Astrocyte of the spinal cord (primary cell): ENCODE results near the gene ITPR2.

Source experiments
- DNase-seq: peaks from one replicate; pipeline ENCODE4 v3.0.0; 2011; ENCODE audit warnings: low read depth, low spot score
- H3K4me3 ChIP-seq: 2 replicates; pipeline ENCODE4 v1.5.1; 2011; ENCODE audit warnings: low read depth, mild to moderate bottlenecking, low read length, moderate library complexity
- in situ Hi-C: cut with HindIII; loops from 2 replicates; pipeline ENCODE4 v1.10.0; 2017; ENCODE audit warnings: low sequenced_read_pairs
- TF ChIP-seq, protein P1 (sequence below): IDR thresholded peaks from 2 replicates; pipeline ENCODE4 v1.5.1; 2012; ENCODE audit warnings: low read depth, mild to moderate bottlenecking, low read length, inconsistent platforms

The ITPR2 gene

DNA sequence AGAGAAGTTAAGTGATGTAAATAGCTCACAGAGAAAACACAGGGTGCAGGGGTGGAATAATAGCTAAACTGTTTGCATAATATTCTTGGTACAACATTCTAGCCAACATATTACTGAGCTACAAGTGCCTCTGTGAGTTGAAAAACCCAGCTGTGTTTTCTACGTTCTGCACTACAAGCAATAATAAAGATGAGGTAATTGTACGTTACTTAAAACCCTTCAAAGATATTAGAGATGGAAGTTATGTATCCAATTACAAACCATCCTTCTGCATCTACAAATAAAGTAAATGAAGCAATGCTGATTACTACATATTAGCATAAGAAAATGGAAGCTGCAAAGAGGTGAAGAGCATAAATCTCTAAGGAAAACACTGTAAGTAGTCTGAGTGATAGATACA, 366.3 kb downstream of the ITPR2 start:
- no peak for DNase-seq
- in situ Hi-C loops: no loop called here
- TF ChIP-seq, protein P1, sequence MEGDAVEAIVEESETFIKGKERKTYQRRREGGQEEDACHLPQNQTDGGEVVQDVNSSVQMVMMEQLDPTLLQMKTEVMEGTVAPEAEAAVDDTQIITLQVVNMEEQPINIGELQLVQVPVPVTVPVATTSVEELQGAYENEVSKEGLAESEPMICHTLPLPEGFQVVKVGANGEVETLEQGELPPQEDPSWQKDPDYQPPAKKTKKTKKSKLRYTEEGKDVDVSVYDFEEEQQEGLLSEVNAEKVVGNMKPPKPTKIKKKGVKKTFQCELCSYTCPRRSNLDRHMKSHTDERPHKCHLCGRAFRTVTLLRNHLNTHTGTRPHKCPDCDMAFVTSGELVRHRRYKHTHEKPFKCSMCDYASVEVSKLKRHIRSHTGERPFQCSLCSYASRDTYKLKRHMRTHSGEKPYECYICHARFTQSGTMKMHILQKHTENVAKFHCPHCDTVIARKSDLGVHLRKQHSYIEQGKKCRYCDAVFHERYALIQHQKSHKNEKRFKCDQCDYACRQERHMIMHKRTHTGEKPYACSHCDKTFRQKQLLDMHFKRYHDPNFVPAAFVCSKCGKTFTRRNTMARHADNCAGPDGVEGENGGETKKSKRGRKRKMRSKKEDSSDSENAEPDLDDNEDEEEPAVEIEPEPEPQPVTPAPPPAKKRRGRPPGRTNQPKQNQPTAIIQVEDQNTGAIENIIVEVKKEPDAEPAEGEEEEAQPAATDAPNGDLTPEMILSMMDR: no peak
- no peak overlapping the region for H3K4me3 ChIP-seq

DNA sequence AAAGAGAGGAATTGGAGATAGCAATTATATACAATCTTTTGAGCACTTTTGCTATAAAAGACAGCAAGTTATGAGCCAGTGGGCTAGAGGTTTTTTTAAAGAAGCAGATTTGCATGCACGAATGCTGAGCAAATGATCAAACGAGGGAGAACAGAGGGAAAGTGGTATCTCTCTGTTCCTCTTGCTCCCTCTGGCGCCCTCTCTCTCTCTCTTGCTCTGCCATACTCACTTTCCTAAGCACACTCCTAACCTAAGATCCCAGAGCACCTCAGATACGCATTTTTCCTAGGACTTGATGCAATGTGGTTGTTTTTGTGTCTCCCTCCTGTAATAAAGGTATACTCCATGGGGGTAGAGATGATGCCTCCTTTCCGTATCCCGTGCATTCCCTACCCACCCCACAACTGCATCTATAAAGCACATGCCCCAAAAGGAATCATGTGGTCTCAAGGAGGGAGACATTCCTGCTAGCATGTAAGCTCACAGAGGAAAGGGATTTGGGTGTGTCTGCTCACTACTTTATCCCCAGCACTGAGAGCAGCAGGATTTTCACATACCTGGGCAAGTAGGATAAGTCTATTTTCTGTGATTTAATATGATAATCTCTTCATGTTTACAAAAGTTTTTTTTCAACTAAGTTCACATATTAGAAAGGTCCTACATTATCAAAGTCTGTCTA, 367.4 kb downstream of the ITPR2 start:
- no peak overlapping the region for H3K4me3 ChIP-seq
- no peak for DNase-seq
- in situ Hi-C loops: no loop called here
- TF ChIP-seq, protein P1: peak; percentile 31

DNA sequence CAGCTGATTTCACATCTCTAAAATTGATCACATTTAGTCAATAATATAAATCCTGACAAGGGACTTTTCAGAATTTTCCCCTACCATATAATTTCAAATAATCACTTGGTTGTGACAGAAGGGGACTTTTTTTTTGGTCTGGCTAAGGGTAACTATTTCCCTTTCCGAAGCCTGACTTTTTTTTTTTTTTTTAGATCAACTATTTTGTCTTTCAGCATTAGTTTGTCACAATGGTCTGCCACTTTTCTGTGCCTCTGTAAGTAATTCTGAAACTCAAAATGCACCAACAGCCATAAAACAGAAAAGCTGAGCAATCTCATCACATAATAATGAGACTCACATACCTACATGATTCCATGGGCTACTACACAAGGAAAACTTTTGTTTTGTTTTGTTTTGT, 371.2 kb downstream of the ITPR2 start:
- no peak overlapping the region for H3K4me3 ChIP-seq
- no peak for DNase-seq
- TF ChIP-seq, protein P1: no peak
- in situ Hi-C loops: no loop called here

DNA sequence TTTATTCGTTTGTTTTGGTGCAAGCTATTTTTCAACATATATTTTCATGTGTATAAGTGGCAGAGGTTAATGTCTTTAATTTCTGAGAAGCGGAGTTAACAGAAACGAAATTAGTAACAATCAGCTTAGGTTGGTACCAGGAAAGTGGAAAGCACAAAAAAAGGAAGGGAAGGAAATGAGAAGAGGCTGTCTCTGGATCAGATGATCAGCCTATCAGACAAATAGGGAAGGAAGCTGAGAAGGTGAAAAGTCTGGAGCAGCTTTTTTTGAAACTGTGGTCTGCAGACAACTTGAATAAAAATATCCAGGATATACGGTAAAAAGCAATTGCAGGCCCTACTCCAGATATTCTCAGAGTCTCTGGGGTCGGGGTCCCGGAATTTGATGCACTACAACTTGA, 372.6 kb downstream of the ITPR2 start:
- DNase-seq: no peak
- no peak overlapping the region for H3K4me3 ChIP-seq
- TF ChIP-seq, protein P1: no peak
- in situ Hi-C loops: no loop called here

DNA sequence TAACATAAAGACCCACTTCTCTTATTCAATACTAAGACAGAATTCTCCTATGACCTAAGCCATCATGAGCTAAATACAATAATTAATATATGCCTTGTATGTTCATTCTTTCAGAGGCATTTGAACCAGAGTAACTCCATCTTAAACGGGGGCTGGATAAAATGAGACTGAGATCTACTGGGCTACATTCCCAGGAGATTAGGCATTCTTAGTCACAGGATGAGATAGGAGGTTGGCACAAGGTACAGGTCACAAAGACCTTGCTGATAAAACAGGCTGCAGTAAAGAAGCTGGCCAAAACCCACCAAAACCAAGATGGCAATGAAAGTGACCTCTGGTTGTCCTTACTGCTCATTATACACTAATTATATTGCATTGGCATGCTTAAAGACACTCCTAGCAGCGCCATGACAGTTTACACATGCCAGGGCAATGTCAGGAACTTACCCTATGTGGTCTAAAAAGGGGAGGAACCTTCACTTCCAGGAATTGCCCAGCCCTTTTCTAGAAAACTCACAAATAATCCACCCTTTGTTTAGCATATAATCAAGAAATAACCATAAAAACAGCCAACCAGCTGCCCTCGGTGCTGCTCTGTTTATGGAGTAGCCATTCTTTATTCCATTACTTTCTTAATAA, 376.9 kb downstream of the ITPR2 start:
- no peak for DNase-seq
- TF ChIP-seq, protein P1: no peak
- H3K4me3 ChIP-seq: no peak overlapping the region
- in situ Hi-C loops: no loop called here

DNA sequence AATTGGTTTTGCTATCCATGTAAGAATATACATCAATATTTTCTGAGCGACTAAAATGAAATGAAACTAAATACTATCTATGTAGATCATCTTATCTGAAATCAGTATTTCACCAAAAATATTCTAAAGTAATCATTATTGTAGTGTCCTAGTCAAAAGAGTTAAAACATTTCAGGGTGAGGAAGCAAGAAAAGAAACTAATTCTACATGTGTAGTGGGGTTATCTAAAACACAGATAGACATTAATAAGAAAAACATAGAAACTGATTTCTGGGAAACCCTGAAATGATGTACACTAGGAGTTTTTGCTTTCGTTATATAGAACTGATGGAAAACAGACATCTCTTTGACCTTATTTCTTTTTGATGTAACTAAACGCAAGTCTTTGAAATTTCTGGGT, 379.7 kb downstream of the ITPR2 start:
- DNase-seq: no peak
- in situ Hi-C loops: no loop called here
- H3K4me3 ChIP-seq: no peak overlapping the region
- TF ChIP-seq, protein P1: no peak
